Endometrium (tissue), 2 donors: Measurements from ENCODE around the gene PPP4R4.

Experiments used
- FAIRE-seq: peaks from 2 replicates; lab custom pipeline; 2012; peaks lifted over from hg19 to GRCh38; lab: Jason Lieb, UNC
- donor health status: control.
- donor health status: control.

Gene PPP4R4, protein sequence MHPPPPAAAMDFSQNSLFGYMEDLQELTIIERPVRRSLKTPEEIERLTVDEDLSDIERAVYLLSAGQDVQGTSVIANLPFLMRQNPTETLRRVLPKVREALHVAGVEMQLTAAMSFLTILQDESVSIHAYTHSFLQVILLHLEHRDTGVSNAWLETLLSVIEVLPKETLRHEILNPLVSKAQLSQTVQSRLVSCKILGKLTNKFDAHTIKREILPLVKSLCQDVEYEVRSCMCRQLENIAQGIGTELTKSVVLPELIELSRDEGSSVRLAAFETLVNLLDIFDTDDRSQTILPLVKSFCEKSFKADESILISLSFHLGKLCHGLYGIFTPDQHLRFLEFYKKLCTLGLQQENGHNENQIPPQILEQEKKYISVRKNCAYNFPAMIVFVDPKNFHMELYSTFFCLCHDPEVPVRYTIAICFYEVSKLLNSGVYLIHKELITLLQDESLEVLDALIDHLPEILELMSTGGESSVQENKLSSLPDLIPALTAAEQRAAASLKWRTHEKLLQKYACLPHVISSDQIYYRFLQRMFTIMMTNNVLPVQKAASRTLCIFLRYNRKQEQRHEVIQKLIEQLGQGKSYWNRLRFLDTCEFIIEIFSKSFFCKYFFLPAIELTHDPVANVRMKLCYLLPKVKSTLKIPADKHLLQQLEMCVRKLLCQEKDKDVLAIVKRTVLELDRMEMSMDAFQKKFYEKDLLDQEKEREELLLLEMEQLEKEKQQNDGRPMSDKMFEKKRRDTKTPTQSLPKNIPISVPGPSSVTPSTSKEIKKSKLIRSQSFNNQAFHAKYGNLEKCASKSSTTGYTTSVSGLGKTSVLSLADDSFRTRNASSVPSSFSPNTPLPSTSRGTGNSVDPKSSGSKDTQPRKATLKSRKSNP

DNA sequence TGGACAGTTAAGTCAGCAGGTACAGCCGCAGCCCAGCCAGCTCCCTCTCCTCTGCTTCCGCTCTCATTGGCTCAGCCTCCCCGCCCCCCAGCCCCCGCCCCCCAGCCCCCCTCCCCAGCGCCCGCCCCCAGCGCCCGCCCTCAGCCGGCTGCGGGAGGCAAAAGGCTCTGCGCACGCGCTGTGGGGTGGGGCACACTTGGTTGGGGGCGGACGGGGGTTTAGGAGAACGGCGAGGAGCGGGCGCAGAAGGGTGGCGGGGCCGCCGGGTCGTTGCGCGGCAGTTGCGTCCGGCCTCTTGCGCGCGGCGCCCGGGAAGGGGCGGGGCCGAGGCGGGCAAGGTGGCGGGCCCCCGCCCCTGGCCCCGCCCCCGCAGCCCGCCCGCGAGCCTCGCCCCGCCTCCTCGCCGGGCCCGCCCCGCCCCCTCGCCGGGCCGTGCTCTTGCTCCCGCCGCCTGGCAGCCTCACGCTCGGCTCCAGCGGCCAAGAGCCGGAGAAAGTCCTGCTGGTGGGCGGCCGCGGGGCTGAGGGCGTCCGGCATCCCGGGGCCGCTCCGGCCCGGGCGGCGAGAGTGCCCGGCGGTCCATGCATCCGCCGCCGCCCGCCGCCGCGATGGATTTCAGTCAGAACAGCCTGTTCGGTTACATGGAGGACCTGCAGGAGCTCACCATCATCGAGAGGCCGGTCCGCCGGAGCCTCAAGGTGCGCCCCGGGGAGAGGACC lies at the start of gene PPP4R4:
Gene PPP4R4, plus strand, starts transcription at position 438 of the 719 bp plus-strand sequence. Its CDS starts 144 bp downstream, at position 582.
- FAIRE-seq: no peak

DNA sequence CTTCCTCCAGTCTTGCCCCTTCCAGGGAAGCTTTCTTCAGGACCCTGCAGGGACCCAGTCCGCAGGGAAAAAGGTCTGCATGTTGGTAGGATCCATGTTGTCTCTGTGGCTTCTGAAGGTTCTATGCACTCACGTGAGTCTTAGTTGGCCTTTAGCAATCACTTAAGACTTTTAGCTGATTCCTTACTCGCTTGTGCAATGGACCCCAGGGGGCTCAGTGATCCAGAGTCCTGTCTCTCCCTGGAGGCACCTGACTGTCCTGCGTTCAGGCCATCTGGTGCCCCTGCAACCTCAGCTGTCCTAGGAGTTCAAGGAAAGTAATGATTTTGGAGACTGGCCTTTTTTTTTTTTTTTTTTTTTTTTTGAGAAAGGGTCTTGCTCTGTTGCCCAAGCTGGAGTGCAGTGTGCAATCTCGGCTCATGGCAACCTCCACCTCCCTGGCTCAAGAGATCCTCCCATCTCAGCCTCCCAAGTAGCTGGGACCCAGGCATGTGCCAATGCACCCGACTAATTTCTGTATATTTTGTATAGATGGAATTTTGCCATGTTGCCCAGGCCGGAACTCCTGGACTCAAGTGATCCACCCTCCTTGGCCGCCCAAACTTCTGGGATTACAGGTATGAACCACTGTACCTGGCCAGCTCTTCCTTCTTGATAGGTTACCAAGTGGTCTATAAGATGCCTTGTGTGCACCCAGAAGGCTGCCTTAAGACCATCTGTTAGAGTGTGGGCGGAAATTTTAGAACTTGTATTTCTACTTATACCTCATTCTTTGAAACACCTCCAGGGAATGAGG lies 49.3 kb upstream of the PPP4R4 start:
- FAIRE-seq: no peak

DNA sequence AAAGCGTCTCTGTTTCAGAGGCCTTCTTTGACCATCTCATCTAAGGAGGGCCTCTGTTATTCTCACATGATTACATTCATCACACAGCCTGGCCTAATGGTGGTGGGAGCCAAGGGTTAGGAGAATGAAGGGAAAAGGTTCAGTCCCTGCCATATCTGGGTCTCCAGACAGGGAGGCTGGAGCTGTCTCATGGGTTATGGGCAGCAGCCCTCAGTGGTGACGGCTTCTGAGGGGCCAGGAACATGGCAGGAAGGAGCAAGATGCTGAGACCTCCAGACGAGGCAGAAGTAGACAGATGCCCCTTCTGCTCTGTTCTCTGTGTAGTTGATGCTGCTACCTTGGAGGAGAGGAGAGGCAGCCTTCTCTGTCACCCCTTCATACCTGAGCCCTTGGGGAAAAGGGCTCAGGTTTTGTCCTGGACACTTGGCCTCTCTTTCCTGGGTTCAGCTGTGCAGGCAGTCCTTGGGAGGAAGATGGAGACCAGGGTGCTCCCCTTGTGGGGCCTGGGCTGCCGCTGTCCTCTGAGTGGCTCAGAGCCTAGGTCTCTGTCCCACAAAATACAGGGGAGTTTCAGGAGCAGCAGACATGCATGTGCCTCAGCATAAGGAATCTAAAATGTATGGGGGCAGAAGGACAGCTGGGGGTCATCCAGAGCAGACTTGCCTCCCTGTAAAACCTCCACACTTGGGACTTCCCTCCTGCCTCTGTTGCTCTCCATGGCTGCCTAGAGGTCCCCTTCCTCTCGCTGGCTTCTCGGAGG lies 48.3 kb upstream of the PPP4R4 start:
- no peak for FAIRE-seq

DNA sequence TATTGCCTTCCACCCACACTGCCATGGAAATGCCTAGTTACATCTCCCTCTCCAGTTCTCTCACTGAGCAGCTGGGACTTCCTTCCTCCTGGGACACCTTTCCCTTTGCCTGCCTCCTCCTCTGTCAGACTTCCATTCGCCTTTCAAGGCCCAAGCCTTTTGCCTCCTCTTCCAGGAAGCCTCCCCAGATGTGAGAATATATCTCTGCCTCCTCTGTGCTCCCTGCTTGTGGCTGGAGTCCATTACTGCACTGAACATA lies 47.8 kb upstream of the PPP4R4 start:
- no peak for FAIRE-seq

DNA sequence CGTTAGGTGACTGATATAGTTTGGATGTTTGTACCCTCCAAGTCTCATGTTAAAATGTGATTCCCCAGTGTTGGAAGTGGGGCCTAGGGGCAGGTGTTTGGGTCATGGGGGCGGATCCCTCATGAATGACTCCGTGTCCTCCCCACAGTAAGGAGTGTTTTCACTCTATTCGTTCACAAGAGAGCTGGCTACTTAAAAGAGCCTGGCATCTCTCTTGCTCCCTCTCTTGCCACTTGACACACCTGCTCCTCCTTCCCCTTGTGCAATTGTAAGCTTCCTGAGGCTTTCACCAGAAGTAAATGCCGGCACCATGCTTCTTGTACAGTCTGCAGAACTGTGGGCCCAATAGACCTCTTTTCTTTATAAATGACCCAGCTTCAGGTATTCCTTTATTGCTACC lies 47.3 kb upstream of the PPP4R4 start:
- no peak for FAIRE-seq

DNA sequence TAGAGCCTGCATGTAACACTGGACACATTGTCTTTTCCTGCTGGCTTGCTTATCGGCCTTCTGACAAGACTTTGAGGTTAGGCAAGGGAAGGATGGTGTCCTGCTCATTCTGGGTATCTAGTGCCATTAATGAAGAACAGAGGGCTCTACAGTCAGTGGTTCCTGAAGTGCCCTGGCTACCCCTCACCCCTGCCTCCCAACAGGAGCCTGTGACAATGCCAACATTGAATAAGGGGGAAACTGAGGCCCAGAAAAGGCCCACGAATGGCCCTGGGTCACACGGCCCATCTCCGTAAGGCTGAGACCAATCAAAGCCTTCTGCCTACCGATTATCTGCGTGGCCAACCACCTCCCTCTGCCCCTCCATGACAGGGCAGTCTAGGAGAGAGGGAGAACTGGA lies 46.8 kb upstream of the PPP4R4 start:
- FAIRE-seq: no peak

DNA sequence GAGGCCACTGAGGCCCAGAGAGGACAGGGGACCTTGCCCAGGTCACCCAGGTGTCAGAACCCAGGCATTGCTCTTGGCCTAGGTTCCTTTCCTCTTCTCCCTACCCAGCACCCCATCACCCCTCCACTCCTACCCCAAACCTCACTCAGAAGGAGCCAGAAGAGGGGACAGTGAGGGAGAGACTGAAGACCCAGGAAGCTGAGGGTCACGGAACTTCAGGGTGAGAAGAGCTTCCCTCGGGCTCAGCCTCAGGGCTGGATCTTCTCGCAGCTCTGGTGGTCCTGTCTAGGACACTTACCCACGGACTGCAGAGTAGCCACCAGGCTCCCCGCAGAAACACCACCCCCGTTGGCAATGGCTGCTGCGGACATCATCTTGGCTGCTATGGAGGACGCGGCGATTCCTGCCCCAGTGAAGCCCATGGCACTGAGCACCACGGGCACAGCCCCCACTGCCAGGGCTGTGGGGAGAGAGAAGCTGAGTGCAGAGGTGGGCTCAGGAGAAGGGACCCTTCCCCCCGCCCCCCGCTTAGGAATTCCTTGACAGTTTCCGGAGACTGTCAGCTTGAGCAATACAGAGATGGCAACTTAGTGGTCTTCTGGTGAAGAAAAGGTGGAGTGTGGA lies 45.8 kb upstream of the PPP4R4 start:
- FAIRE-seq: no peak

DNA sequence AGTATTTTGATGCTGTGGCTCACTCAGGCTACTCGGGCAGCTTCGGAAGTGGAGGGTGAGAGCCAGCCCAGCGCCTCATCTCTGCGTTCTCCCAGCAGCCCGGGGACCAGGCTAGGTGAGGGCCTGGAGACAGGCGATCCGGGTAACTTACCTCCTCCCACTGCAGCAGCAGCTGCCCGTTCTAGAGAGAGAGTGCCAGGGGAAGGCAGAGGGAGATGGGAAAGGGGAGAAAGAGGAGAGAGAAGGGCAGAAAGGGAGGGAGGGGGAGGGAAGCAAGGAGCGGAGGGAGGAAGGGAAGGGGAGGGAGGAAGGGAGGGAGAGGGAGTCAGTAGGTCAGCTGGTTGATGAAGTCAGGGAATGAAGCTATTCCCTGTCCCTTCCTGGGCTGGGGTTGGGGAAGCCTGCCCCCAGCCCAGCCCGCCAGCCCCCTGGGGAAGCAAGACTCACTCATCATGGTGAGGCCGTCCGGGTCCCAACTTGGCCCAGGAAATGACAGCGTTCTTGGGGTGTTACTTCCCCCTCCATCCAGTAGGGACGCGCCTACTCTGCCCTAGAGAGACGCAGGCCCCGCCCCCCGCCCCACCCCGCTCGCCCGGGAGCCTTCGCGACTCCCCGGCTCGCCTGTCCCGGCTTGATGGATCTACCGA lies 44.9 kb upstream of the PPP4R4 start, which contains the start of gene IFI27L2:
Gene IFI27L2, minus strand, starts transcription at position 494 of the 647 bp plus-strand sequence. Its CDS starts 40 bp downstream, at position 454.
- FAIRE-seq: no peak

DNA sequence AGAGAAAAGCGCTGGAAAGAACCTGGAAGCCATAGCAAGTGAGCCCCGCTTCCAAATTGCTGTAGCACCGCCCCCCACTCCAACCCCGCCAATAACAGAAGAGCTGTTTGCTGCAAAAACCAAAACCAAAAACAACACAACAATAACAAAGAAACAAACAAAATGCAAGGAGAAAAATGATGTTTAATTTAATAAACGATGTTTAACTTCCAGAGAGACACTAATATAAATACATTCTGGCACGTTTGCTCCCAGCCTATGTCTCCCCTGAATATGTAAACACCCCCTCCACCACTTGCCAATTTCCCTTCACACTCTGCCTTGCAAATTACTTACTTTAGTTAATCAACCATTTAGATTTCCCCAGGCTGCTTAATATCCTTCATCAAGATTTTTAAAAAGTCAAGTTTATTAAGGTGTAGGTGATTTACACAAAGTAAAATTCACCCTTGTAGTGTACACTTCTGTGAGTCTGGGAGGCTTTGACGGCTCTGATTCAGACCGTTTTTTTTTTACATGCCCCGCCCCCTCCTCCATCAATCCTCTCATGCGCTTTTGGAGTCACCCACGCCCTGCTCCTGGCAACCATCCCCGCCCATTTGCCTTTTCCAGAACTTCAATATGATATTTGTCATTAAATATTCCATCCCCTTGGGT lies 44.2 kb upstream of the PPP4R4 start:
- peak; percentile 12 for FAIRE-seq

DNA sequence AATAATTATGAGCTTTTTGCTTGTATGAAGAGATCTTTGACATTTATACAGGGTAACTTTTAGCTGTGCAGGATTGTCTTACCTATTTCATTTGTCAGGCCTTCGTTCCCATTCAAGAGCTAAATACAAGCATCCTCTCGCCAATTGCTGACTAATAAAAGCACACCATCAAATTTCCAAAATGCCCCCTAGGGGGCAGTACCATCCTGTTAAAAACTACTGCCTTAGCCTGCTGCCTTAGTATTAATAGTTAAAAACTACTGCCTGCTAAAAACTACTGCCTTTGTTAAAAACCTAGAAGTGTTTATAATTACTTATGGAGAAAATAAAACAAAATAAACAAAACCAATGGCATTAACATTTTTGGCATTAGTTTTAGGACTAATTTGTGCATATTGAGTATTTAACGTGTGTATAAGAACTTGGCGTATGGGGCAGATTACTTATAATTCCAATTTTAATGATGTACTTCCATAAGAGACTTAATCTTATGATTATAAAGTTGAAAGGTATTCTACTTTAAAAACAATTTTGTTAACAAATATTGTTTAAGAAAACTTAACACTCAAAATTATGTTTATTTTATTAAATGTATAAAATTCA lies 41.7 kb upstream of the PPP4R4 start:
- FAIRE-seq: peak; percentile 82

DNA sequence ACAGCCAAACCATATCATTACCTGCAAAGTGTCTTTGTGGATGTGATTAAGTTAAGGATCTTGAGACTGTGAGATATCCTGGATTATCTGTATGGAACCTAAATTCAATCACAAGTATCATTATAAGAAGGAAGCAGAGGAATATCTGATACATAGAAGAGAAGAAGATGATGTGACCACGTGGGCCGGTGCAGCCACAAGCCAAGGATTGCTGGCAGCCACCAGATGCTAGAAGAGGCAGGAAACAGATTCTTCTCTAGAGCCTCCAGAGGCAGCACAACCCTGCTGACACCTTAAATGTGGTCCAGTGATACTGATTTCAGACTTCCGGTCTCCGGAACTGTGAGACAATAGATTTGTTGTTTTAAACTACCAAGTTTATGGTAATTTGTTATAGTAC lies 38.6 kb upstream of the PPP4R4 start:
- no peak for FAIRE-seq

DNA sequence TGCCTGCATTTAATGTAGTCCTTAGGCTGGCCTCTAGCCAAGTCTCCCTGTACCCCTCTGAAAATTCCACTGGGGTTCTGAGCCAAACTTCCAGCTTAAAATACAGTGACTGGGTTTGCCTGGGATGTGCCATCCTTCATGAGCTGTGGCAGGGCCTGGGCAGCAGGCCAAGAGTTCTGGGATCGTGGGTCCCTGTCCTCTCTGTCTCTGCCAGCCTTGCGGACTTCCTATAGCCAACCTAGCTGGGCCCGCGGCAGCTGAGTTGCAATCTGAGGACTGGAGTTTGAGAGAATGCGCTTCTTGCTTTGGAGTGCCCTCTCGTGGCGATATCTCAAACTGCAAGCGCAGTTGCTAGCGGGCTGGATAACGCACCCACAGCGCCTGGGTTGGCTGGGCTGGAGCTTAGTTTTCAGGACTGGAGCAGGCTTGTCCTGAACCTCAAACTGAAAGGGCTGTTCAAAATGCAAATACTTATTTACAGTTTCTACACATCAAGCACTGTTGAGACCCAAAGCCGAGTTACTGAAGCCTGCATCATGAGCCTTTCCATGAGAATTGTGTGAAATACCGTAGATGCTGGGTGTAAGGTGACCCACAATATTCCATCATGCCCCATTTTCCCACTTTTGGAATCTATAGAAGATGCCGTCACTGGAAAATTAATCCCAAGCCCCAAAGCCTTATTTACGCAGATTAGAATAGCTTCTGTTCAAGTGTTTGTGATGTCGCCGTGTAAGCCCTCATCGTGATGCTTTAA lies 37.4 kb upstream of the PPP4R4 start:
- FAIRE-seq: peak; percentile 43

DNA sequence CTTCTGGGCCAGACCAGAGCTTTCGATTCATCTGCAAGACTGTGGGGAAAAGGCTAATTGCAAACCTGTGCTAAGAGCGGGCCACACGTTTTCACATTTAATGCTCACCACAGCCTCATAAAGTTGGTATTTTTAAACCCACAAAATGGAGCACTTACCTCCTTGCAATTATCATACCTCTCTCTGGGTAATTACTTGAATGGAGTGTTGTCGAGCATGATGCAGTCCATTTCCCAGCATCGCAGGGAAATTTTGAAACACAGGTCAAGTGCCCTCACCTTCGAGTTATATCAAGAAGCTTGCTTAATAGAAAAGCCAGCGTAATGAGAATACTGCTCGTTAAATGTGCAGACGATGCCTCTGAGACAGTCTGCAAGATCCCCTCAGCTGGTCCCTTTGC lies 35.9 kb upstream of the PPP4R4 start:
- no peak for FAIRE-seq

DNA sequence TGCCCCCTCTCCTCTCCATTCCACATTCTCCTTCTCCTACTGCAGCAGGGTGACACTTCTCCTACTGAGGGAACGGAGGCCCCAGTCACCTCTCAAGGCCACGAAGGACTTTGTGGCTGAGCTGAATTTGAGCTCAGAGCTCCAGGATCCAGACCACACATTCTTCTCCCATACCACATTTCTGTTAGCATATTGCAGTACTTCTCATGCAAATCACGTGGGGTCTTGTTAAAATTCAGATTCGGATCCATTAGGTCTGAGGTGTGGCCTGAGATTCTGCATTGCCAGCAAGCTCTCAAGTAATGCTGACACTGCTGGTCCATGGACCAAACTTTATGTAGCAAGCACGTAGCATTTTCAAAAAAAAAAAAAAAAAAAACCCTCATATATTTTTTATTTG lies 35.1 kb upstream of the PPP4R4 start:
- no peak for FAIRE-seq

DNA sequence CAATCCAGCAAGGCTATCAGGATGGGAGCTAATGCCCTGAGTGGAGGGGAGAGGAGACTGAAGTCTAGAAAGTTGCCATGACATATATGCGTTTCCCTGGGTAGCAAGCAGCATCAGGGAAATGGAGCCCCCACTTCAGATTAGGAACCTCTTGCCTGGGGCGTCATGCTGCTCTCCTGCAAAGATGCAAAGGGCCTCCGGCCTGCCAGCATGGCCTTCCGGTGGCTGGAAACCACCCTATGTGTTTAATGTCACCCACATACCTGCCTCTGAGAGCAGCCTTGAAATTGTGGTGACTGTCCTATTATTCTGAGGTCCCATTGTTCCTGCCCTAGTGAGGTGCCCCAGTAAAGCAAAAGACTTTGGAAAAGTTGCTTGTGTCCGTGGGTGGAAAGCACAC lies 34.7 kb upstream of the PPP4R4 start:
- FAIRE-seq: no peak

DNA sequence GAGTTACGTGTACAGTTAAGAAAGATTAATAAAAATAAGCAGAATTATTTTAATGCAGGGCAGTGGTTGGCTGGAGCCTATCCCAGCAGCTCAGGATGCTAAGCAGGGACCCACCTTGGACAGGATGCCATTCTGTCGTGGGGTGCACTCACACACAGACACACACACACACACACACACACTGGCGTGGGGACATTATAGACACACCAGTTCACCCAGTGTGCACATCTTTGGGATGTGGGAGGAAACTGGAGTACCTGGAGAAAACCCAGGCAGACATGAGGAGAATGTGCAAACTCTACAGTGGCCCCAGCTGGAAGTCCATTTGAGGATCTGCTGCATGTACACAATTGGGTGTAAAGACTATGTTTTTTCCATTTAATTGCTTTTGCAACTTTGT lies 31.9 kb upstream of the PPP4R4 start:
- no peak for FAIRE-seq

DNA sequence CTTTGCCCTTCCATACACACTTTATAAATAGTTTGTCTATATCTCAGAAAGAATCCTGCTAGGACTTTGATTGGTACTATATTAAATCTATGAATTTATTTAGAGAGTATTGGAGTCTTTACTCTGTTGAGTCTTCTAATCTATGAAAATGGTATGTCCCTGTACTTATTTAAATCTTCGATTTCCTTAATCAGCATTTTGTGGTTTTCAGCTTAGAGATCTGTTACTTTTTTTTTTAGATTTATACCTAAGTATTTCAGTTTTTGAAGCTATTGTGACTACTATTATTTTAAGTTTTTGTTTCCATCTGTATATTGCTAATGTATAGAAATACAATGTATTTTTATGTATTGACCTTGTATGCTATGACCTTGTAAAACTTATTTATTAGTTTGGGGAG lies 31.3 kb upstream of the PPP4R4 start:
- no peak for FAIRE-seq

DNA sequence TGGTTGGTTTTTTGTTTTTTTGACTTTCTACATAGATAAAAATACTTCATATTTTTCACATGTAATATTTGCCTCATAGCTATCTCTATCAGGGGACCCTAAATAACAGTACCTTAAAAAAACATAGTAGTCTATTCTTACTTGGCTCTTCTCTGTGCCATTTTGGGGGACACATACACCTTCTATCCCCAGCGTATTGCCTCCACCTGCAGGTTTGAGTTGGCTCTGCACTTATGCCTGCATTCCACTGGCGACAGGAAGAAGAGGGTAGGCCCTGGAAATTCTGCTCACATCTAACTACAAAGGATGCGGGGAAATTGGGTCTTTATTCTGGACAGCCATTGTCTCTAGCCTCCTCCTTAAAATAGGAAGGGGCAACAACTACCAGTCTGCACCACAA lies 30.9 kb upstream of the PPP4R4 start:
- no peak for FAIRE-seq

DNA sequence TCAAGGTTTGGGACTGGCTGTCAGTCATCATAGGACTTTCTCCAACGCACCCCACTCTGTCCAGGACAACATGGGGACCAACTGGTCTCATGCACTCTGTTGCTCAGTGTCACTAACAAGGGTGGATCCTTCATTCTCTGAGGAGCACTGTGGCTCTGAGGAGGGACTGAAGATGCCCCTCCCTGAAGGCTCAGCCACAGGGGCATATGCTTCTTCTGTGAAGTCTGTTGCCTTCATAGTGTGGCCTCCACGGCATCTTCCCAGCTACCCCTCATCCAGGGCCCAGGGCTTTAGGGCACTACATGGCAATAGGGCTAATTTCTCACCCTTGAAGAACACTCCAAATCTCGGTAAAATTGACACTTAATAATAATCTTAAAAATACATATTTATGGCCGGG lies 30.4 kb upstream of the PPP4R4 start:
- no peak for FAIRE-seq
